GM10266 (cell line): Measurements from ENCODE around the gene RFNG.

Experiments used
- DNase-seq: peaks from one replicate; pipeline ENCODE4 v3.0.0; 2012; ENCODE audit errors: extremely low spot score
- CTCF ChIP-seq: IDR thresholded peaks from 2 replicates; pipeline ENCODE4 v1.5.1; 2012; ENCODE audit warnings: mild to moderate bottlenecking, low read depth; ENCODE audit not compliant: control insufficient read depth, insufficient read depth; ENCODE audit errors: missing control alignments

Gene RFNG

GRCh38 chr17:82022981-82023446 is 28.6 kb downstream of the RFNG start, which contains the start of gene LRRC45:
Gene LRRC45 (plus strand): TSS chr17:82023305. CDS start chr17:82023644, 339 bp downstream.
- no peak for TF ChIP-seq CTCF
- peak; percentile 100 for DNase-seq

- no peak for TF ChIP-seq CTCF
- no peak for DNase-seq
Observed at GRCh38 chr17:82022310-82022980, 29.2 kb downstream of the RFNG start, which contains the start of gene CENPX. Gene CENPX (minus strand): TSS chr17:82022878. CDS start chr17:82022861, 17 bp downstream.

GRCh38 chr17:82021900-82022309 is 29.7 kb downstream of the RFNG start:
- no peak for TF ChIP-seq CTCF
- DNase-seq, result no peak

GRCh38 chr17:82021107-82021899 is 30.3 kb downstream of the RFNG start:
- DNase-seq, result peak; percentile 71
- TF ChIP-seq CTCF, result peak; percentile 78

- no peak for DNase-seq
- TF ChIP-seq CTCF, result no peak
Observed at GRCh38 chr17:82020572-82021106, 31.0 kb downstream of the RFNG start.

GRCh38 chr17:82019690-82020571 is 31.7 kb downstream of the RFNG start:
- DNase-seq, result peak; percentile 84
- TF ChIP-seq CTCF, result peak; percentile 75
